Subcutaneous adipose tissue (tissue), 4 donors: ENCODE results near the gene ATP8A2. TPM values are rescaled to one million over a fixed set of nuclear protein-coding genes. Genes with fewer than 3 reads are reported as not detected.

Source experiments
- total RNA-seq, 4 donors: library from RNA; depleted of rRNA; stranded (reverse); fragments of >200 nt; gene quantifications; one replicate each; pipeline ENCODE4 v1.1.0, GENCODE V29; 2016
- TF ChIP-seq, protein P1 (sequence below): fragments of 450-650 bp; IDR thresholded peaks from one replicate; pipeline ENCODE4 v1.5.1; 2016; ENCODE audit warnings: low read depth, mild to moderate bottlenecking, control low read depth, antibody characterized with exemption, moderate library complexity

ATP8A2 gene
- total RNA-seq, 4 donors from 2014 or later: under 0.01 to 0.17 TPM; not detected in 2

DNA sequence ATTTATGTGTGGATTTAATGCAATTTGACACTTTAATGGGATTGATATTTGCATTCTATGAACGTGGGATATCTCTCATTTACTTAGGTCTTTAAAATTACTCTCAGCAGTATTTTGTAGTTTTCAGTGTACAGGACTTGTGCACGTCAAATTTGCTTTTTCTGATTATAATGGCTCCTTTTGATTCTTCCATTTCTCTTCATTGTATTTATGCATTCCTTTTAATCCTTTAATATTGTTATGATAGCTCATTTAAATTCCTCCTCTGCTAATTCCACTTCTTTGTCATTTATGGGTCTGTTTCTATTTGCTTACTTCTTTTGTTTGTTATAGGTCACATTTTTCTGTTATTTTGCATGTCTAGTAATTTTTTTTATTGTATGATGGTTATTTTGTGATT, 226.6 kb downstream of the ATP8A2 start:
- TF ChIP-seq, protein P1, sequence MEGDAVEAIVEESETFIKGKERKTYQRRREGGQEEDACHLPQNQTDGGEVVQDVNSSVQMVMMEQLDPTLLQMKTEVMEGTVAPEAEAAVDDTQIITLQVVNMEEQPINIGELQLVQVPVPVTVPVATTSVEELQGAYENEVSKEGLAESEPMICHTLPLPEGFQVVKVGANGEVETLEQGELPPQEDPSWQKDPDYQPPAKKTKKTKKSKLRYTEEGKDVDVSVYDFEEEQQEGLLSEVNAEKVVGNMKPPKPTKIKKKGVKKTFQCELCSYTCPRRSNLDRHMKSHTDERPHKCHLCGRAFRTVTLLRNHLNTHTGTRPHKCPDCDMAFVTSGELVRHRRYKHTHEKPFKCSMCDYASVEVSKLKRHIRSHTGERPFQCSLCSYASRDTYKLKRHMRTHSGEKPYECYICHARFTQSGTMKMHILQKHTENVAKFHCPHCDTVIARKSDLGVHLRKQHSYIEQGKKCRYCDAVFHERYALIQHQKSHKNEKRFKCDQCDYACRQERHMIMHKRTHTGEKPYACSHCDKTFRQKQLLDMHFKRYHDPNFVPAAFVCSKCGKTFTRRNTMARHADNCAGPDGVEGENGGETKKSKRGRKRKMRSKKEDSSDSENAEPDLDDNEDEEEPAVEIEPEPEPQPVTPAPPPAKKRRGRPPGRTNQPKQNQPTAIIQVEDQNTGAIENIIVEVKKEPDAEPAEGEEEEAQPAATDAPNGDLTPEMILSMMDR: no peak

DNA sequence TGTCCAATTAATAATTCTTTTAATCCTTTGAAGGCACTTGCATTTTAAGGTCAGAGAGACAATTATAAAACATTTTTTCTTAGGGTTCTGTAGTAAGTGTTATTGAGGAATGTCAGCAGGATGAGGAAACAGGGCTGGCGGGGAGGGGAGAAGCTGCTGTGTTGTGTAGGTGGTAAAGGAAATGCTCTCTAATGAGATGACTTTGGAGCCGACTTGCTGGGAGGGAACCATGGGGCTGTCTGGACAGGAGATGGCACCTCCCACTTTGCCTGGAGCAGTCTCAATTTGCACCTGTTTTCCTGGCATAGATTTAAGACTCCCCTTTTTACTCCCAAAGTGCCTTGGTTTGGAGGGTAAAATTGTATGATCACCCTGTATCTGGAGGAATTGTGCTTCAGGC, 230.4 kb downstream of the ATP8A2 start:
- TF ChIP-seq, protein P1: no peak

DNA sequence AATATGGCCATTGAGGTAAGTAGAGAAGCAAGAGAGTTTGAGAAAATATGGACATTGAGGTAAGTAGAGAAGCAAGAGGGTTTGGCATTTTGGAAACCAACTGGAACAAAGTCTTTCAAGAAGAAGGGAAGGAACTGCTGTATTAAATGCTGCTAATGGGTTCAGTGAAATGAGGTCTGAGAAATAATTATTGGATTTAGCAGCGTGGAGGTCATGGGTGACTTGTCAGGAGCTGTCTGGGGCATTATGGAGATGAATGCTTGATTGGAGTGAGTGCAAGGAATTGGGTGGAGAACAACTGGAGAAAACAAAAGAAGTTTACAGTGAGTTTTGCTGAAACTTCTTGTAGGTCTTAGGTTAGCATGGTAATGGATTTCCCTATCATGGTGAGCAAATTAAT, 232.3 kb downstream of the ATP8A2 start:
- TF ChIP-seq, protein P1: no peak

DNA sequence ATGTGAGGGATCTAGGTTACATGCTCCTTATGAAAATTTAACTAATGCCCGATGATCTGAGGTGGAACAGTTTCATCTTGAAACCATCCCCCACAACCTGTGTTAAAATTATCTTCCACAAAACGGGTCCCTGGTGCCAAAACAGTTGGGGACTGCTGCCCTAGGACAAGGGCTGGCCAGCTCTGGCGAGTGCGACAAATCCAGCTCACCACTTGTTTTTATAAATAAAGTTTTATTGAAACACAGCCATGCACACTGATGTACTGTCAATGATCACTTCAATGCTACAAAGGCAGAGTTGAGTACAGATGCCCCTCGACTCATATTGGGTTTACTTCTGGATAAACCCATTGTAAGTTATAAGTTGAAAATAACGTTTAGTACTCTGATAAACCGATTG, 235.3 kb downstream of the ATP8A2 start:
- TF ChIP-seq, protein P1: no peak

DNA sequence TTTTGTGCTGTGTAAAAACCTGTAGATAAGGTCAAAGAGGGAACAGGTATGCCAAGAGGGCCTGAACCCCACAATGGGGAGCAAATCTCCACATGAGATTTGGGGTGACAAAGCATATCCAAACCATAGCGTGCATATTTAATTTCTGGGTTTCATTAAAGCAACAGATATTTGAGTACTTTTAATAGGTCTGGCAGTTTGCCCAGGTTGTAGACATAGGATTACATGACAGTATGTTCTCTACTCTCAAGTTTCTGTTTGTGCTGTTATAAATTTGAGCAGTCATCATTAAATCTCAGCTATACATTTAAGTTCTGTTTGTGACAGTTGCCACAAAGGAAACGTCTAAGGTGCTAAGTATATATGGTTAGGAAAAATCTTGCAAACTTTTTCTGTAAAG, 236.4 kb downstream of the ATP8A2 start:
- TF ChIP-seq, protein P1: no peak

DNA sequence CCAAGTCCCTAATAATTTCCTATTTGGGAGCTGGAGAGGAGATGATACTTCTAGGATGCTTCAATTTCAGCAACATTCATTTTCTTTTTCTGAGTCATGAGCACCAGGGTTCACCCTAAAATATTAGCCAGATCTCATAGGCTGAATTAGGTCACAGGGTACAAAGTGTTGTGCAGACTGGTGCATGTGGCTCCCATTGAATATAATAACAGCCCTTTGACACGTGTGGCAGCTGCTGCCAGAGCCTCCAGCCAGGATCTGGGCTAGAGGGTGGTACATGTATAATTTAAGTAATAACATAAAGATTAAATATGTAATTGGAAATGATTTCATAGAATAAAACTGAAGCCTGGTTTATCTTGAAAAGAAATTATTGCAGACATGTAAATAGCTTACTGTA, 244.9 kb downstream of the ATP8A2 start:
- TF ChIP-seq, protein P1: no peak

DNA sequence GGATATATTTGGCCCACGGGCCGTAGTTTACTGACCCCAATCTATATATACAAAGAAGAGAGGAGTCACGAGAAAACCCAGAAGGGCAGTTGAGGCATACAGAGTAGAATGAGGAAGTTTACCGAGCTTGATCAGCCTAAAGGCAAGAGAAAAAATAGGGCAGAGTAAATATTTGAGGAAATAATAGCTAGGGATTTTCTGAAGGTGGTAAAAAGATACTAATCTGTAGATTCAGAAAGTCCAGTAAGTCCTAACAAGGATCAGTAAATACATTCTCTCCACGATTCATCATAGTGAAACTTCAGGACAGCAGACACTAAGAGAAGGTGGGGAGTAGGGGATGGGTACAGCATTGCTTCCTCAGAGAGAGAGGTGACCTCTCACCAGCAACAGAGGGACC, 248.1 kb downstream of the ATP8A2 start:
- TF ChIP-seq, protein P1: no peak
